H9 (cell line): ENCODE measurements around the gene C14orf132. TPM values are rescaled to one million over a fixed set of nuclear protein-coding genes. Genes with fewer than 3 reads are reported as not detected.

Source experiments
- DNase-seq: peaks from one replicate; pipeline ENCODE4 v3.0.0-alpha.2; 2017
- H2AFZ ChIP-seq: one replicate; pipeline ENCODE4 v1.6.1; 2013; ENCODE audit warnings: mild to moderate bottlenecking, low read length, control low read depth, moderate library complexity
- H2AK5ac ChIP-seq: 2 replicates; pipeline ENCODE4 v1.6.1; 2013; ENCODE audit warnings: low read length, control low read depth, mixed read lengths; ENCODE audit not compliant: insufficient read length
- H2BK120ac ChIP-seq: one replicate; pipeline ENCODE4 v1.6.1; 2013; ENCODE audit warnings: low read depth, mild to moderate bottlenecking, low read length, control low read depth, inconsistent platforms; ENCODE audit not compliant: poor library complexity, severe bottlenecking
- H2BK12ac ChIP-seq: 2 replicates; pipeline ENCODE4 v1.6.1; 2013; ENCODE audit warnings: low read length, control low read depth, mixed read lengths, low read depth; ENCODE audit not compliant: insufficient read length
- H2BK15ac ChIP-seq: 2 replicates; pipeline ENCODE4 v1.6.1; 2013; ENCODE audit warnings: low read depth, low read length, control low read depth
- H2BK20ac ChIP-seq: one replicate; pipeline ENCODE4 v1.6.1; 2013; ENCODE audit warnings: low read depth, mild to moderate bottlenecking, low read length, control low read depth, inconsistent platforms; ENCODE audit not compliant: poor library complexity, severe bottlenecking
- H2BK5ac ChIP-seq: 2 replicates; pipeline ENCODE4 v1.6.1; 2013; ENCODE audit warnings: low read length, control low read depth, mixed read lengths; ENCODE audit not compliant: insufficient read length
- H3K14ac ChIP-seq: 2 replicates; pipeline ENCODE4 v1.6.1; 2013; ENCODE audit warnings: low read length, control low read depth; ENCODE audit not compliant: insufficient read depth
- H3K18ac ChIP-seq: 2 replicates; pipeline ENCODE4 v1.6.1; 2013; ENCODE audit warnings: low read depth, mild to moderate bottlenecking, mixed read lengths, low read length, control low read depth; ENCODE audit not compliant: insufficient read length
- H3K23ac ChIP-seq: 2 replicates; pipeline ENCODE4 v1.6.1; 2013; ENCODE audit warnings: low read length, control low read depth, mixed read lengths, low read depth; ENCODE audit not compliant: insufficient read length
- H3K23me2 ChIP-seq: 2 replicates; pipeline ENCODE4 v1.6.1; 2013; ENCODE audit warnings: low read depth, mild to moderate bottlenecking, mixed read lengths, low read length, control low read depth; ENCODE audit not compliant: insufficient read length, poor library complexity, severe bottlenecking
- H3K27ac ChIP-seq: 2 replicates; pipeline ENCODE4 v1.5.1; 2013; ENCODE audit warnings: low read length, control low read depth, mixed read lengths, low read depth; ENCODE audit not compliant: insufficient read length
- H3K27me3 ChIP-seq: 2 replicates; pipeline ENCODE4 v1.6.1; 2013; ENCODE audit warnings: low read length, control low read depth, inconsistent platforms; ENCODE audit not compliant: insufficient read depth
- H3K4ac ChIP-seq: 2 replicates; pipeline ENCODE4 v1.6.1; 2013; ENCODE audit warnings: low read depth, mild to moderate bottlenecking, control low read depth, inconsistent platforms, low read length, moderate library complexity
- H3K4me1 ChIP-seq: 2 replicates; pipeline ENCODE4 v1.6.1; 2013; ENCODE audit warnings: low read length, control low read depth, inconsistent platforms; ENCODE audit not compliant: insufficient read depth
- H3K4me2 ChIP-seq: 2 replicates; pipeline ENCODE4 v1.6.1; 2013; ENCODE audit warnings: low read length, control low read depth, mixed read lengths; ENCODE audit not compliant: insufficient read length, insufficient read depth
- H3K56ac ChIP-seq: 2 replicates; pipeline ENCODE4 v1.6.1; 2013; ENCODE audit warnings: low read depth, mild to moderate bottlenecking, mixed read lengths, low read length, control low read depth; ENCODE audit not compliant: insufficient read length
- H3K79me1 ChIP-seq: 2 replicates; pipeline ENCODE4 v1.6.1; 2013; ENCODE audit warnings: low read depth, mild to moderate bottlenecking, moderate library complexity, low read length, control low read depth, inconsistent platforms; ENCODE audit not compliant: insufficient read depth, poor library complexity, severe bottlenecking
- H3K79me2 ChIP-seq: 2 replicates; pipeline ENCODE4 v1.6.1; 2013; ENCODE audit warnings: low read length, control low read depth, inconsistent platforms; ENCODE audit not compliant: insufficient read depth
- H3K9ac ChIP-seq: 2 replicates; pipeline ENCODE4 v1.6.1; 2013; ENCODE audit warnings: low read length, control low read depth, mixed read lengths; ENCODE audit not compliant: insufficient read length; ENCODE audit errors: extremely low read depth
- H3K9me3 ChIP-seq: one replicate; pipeline ENCODE4 v1.6.1; 2013; ENCODE audit warnings: low read depth, low read length, inconsistent platforms; ENCODE audit not compliant: control insufficient read depth
- H3T11ph ChIP-seq: one replicate; pipeline ENCODE4 v1.6.1; 2013; ENCODE audit warnings: mild to moderate bottlenecking, low read length, control low read depth, inconsistent platforms
- H4K20me1 ChIP-seq: one replicate; pipeline ENCODE4 v1.6.1; 2013; ENCODE audit not compliant: control insufficient read depth, insufficient read length, insufficient read depth
- H4K5ac ChIP-seq: 2 replicates; pipeline ENCODE4 v1.6.1; 2013; ENCODE audit warnings: low read depth, mild to moderate bottlenecking, mixed read lengths, low read length, control low read depth; ENCODE audit not compliant: insufficient read length
- H4K8ac ChIP-seq: replicated peaks from 2 replicates; pipeline ENCODE4 v1.6.1; 2013; ENCODE audit warnings: low read length, control low read depth, mixed read lengths, low read depth; ENCODE audit not compliant: insufficient read length
- H4K91ac ChIP-seq: 2 replicates; pipeline ENCODE4 v1.6.1; 2013; ENCODE audit warnings: low read depth, mild to moderate bottlenecking, moderate library complexity, mixed read lengths, low read length, control low read depth; ENCODE audit not compliant: insufficient read length
- H3K27ac Mint-ChIP-seq, 3 experiments: 2 replicates in 2 of 3; 3 replicates in 1 of 3; pipeline ENCODE4 v1.8.0; 2020 to 2021; ENCODE audit warnings: mixed read lengths in 3 of 3, mild to moderate bottlenecking in 1 of 3, moderate library complexity in 1 of 3
- H3K27me3 Mint-ChIP-seq: 2 replicates; pipeline ENCODE4 v1.8.0; 2021; ENCODE audit warnings: low read depth, mild to moderate bottlenecking, moderate library complexity, mixed read lengths
- H3K36me3 Mint-ChIP-seq, 3 experiments: 2 replicates in 2 of 3; 3 replicates in 1 of 3; pipeline ENCODE4 v1.8.0; 2020 to 2021; ENCODE audit warnings: low read depth in 3 of 3, mixed read lengths in 3 of 3; ENCODE audit not compliant: insufficient read depth in 1 of 3
- H3K4me1 Mint-ChIP-seq, 2 experiments: 2 replicates each; pipeline ENCODE4 v1.8.0; 2020; ENCODE audit warnings: mixed read lengths in 2 of 2
- H3K4me3 Mint-ChIP-seq, 2 experiments: 2 replicates in 1 of 2; 3 replicates in 1 of 2; pipeline ENCODE4 v1.8.0; 2020 to 2021; ENCODE audit warnings: mild to moderate bottlenecking in 2 of 2, mixed read lengths in 2 of 2, moderate library complexity in 1 of 2
- H3K9me3 Mint-ChIP-seq, 2 experiments: 2 replicates in 1 of 2; 3 replicates in 1 of 2; pipeline ENCODE4 v1.8.0; 2020; ENCODE audit warnings: mild to moderate bottlenecking in 2 of 2, mixed read lengths in 2 of 2, moderate library complexity in 1 of 2
- CTCF ChIP-seq: fragments of 200-600 bp; sonication (generic); conservative IDR thresholded peaks from 3 replicates; pipeline ENCODE4 v1.8.0; 2021; ENCODE audit warnings: antibody characterized with exemption, mild to moderate bottlenecking
- WGBS: extraction: QIAGEN DNeasy Blood & Tissue Kit; methylation state at CpG from one replicate; pipeline ENCODE4 v1.1.7; 2013; ENCODE audit warnings: missing lambda C conversion rate, low lambda C conversion rate, mixed read lengths; ENCODE audit not compliant: insufficient read length; ENCODE audit errors: extremely low coverage; 5-methylcytosine and 5-hydroxymethylcytosine counted together
- total RNA-seq: library from RNA; stranded (reverse); gene quantifications from 2 replicates; pipeline ENCODE4 v1.2.1, GENCODE V29; 2021

Gene C14orf132
- total RNA-seq, 1 experiment from 2014 or later = 5.7 TPM

GRCh38 chr14:96139879-96140278 is 100.7 kb downstream of the C14orf132 start:
- no peak overlapping the region for H4K5ac ChIP-seq
- no peak overlapping the region for H2BK12ac ChIP-seq
- H3K18ac ChIP-seq = no peak overlapping the region
- H3K23ac ChIP-seq = no peak overlapping the region
- peaks cover 4 to 21% of the 10 kb centered on the region in 2 experiments for H3K9me3 Mint-ChIP-seq
- no peak overlapping the region for H2BK20ac ChIP-seq
- no peak overlapping the region for H3T11ph ChIP-seq
- H4K20me1 ChIP-seq = no peaks in the 10 kb centered on the region
- H3K4me2 ChIP-seq = no peak overlapping the region
- TF ChIP-seq CTCF = no peak
- H3K56ac ChIP-seq = no peak overlapping the region
- peaks cover 21% of the 10 kb centered on the region for H3K27me3 Mint-ChIP-seq
- H3K27ac ChIP-seq = no peak overlapping the region
- H3K14ac ChIP-seq = no peak overlapping the region
- no peak overlapping the region for H2AFZ ChIP-seq
- DNase-seq = no peak
- H2AK5ac ChIP-seq = no peak overlapping the region
- no peaks in the 10 kb centered on the region for H3K79me2 ChIP-seq
- H3K4me1 Mint-ChIP-seq = no peaks in the 10 kb centered on the region
- no peak overlapping the region for H4K91ac ChIP-seq
- no CpG with 5 or more reads among the region's 2 CpGs for WGBS
- no peaks in the 10 kb centered on the region for H3K23me2 ChIP-seq
- H3K36me3 Mint-ChIP-seq = no peaks in the 10 kb centered on the region
- no peak overlapping the region for H2BK5ac ChIP-seq
- no peaks in the 10 kb centered on the region for H3K27me3 ChIP-seq
- no peak overlapping the region for H3K9ac ChIP-seq
- H3K79me1 ChIP-seq = no peaks in the 10 kb centered on the region
- no peak overlapping the region for H2BK120ac ChIP-seq
- H3K27ac Mint-ChIP-seq = no peak overlapping the region
- H3K9me3 ChIP-seq = no peaks in the 10 kb centered on the region
- no peaks in the 10 kb centered on the region for H3K4me1 ChIP-seq
- no peak overlapping the region for H3K4ac ChIP-seq
- H4K8ac ChIP-seq = no peak overlapping the region
- no peak overlapping the region for H2BK15ac ChIP-seq
- H3K4me3 Mint-ChIP-seq = no peak overlapping the region
